Mucosa of rectum (tissue), 2 donors: ENCODE measurements around the gene PANK4.

ENCODE experiments used
- H3K27ac ChIP-seq, 2 donors: one replicate each; pipeline ENCODE4 v1.7.0; 2013; ENCODE audit warnings: inconsistent platforms in 2 of 2, low read depth in 2 of 2, low read length in 2 of 2
- H3K27me3 ChIP-seq, 2 donors: one replicate each; pipeline ENCODE4 v1.7.0; 2013; ENCODE audit warnings: low read length in 2 of 2; ENCODE audit not compliant: control insufficient read depth in 2 of 2, insufficient read depth in 2 of 2
- H3K36me3 ChIP-seq, 2 donors: one replicate each; pipeline ENCODE4 v1.7.0; 2013; ENCODE audit warnings: low read length in 2 of 2; ENCODE audit not compliant: control insufficient read depth in 2 of 2, insufficient read depth in 2 of 2
- H3K4me1 ChIP-seq, 2 donors: one replicate each; pipeline ENCODE4 v1.7.0; 2013; ENCODE audit warnings: low read length in 2 of 2, mild to moderate bottlenecking in 1 of 2; ENCODE audit not compliant: control insufficient read depth in 2 of 2, insufficient read depth in 2 of 2
- H3K4me3 ChIP-seq, 2 donors: one replicate each; pipeline ENCODE4 v1.7.0; 2013; ENCODE audit warnings: low read length in 2 of 2
- H3K9ac ChIP-seq, 2 donors: one replicate each; pipeline ENCODE4 v1.7.0; 2013; ENCODE audit warnings: low read length in 2 of 2, low read depth in 1 of 2, mild to moderate bottlenecking in 1 of 2
- H3K9me3 ChIP-seq, 2 donors: one replicate each; pipeline ENCODE4 v1.7.0; 2013; ENCODE audit warnings: low read length in 2 of 2; ENCODE audit not compliant: control insufficient read depth in 2 of 2
- donor health status: healthy.
- donor health status: Normal muscosa, but diverticular disease.

PANK4 gene

GRCh38 chr1:2566101-2567045 lies 40.0 kb upstream of the PANK4 start:
- peaks cover 5 to 18% of the 10 kb centered on the region in 2 donors for H3K36me3 ChIP-seq
- H3K27ac ChIP-seq, result no peak overlapping the region
- no peak overlapping the region for H3K4me3 ChIP-seq
- peak overlapping the region in 1 of 2 donors; percentile 56 for H3K9ac ChIP-seq
- no peaks in the 10 kb centered on the region for H3K9me3 ChIP-seq
- H3K4me1 ChIP-seq, result peaks cover 10 to 22% of the 10 kb centered on the region in 2 donors
- H3K27me3 ChIP-seq, result no peaks in the 10 kb centered on the region

GRCh38 chr1:2564815-2565374 lies 38.5 kb upstream of the PANK4 start:
- H3K27ac ChIP-seq, result peak overlapping the region; percentile 68 to 76
- H3K36me3 ChIP-seq, result peaks cover 15 to 29% of the 10 kb centered on the region in 2 donors
- H3K4me3 ChIP-seq, result no peak overlapping the region
- H3K9ac ChIP-seq, result peak overlapping the region in 1 of 2 donors; percentile 70
- no peaks in the 10 kb centered on the region for H3K27me3 ChIP-seq
- H3K9me3 ChIP-seq, result no peaks in the 10 kb centered on the region
- peaks cover 10 to 22% of the 10 kb centered on the region in 2 donors for H3K4me1 ChIP-seq

GRCh38 chr1:2564006-2564814 lies 37.8 kb upstream of the PANK4 start:
- Histone ChIP-seq H3K36me3 (peaks cover 19 to 35% of the 10 kb centered on the region in 2 donors), H3K27me3 (no peaks in the 10 kb centered on the region)

GRCh38 chr1:2563205-2563604 lies 36.8 kb upstream of the PANK4 start:
- no peaks in the 10 kb centered on the region for H3K27me3 ChIP-seq
- peaks cover 21 to 43% of the 10 kb centered on the region in 2 donors for H3K36me3 ChIP-seq
- no peak overlapping the region for H3K4me3 ChIP-seq
- peaks cover 17 to 29% of the 10 kb centered on the region in 2 donors for H3K4me1 ChIP-seq
- no peak overlapping the region for H3K27ac ChIP-seq
- H3K9me3 ChIP-seq, result no peaks in the 10 kb centered on the region
- no peak overlapping the region for H3K9ac ChIP-seq

More at GRCh38 chr1:2564006-2564814, 37.8 kb upstream of the PANK4 start:
- Histone ChIP-seq H3K4me1 (peaks cover 10 to 22% of the 10 kb centered on the region in 2 donors), H3K27ac (peak overlapping the region; percentile 68 to 76), H3K9me3 (no peaks in the 10 kb centered on the region), H3K9ac (peak overlapping the region in 1 of 2 donors; percentile 70), H3K4me3 (no peak overlapping the region)

- Histone ChIP-seq H3K4me1 (peaks cover 25 to 39% of the 10 kb centered on the region in 2 donors), H3K9me3 (no peaks in the 10 kb centered on the region), H3K9ac (peak overlapping the region in 1 of 2 donors; percentile 27), H3K4me3 (no peak overlapping the region), H3K27me3 (no peaks in the 10 kb centered on the region), H3K36me3 (peaks cover 24 to 43% of the 10 kb centered on the region in 2 donors), H3K27ac (no peak overlapping the region)
These were observed 35.8 kb upstream of the PANK4 start for GRCh38 chr1:2561898-2562895.

GRCh38 chr1:2561446-2561845 lies 35.0 kb upstream of the PANK4 start:
- no peak overlapping the region for H3K9ac ChIP-seq
- no peak overlapping the region for H3K27ac ChIP-seq
- H3K36me3 ChIP-seq, result peaks cover 24 to 43% of the 10 kb centered on the region in 2 donors
- no peaks in the 10 kb centered on the region for H3K9me3 ChIP-seq
- H3K27me3 ChIP-seq, result no peaks in the 10 kb centered on the region
- no peak overlapping the region for H3K4me3 ChIP-seq
- peaks cover 25 to 41% of the 10 kb centered on the region in 2 donors for H3K4me1 ChIP-seq

GRCh38 chr1:2560299-2561073 lies 34.1 kb upstream of the PANK4 start:
- Histone ChIP-seq H3K36me3 (peaks cover 24 to 43% of the 10 kb centered on the region in 2 donors), H3K27me3 (no peaks in the 10 kb centered on the region), H3K4me3 (no peak overlapping the region), H3K27ac (no peak overlapping the region), H3K4me1 (peaks cover 31 to 40% of the 10 kb centered on the region in 2 donors), H3K9ac (no peak overlapping the region), H3K9me3 (no peaks in the 10 kb centered on the region)

- H3K4me1 ChIP-seq, result peaks cover 32 to 39% of the 10 kb centered on the region in 2 donors
- no peak overlapping the region for H3K27ac ChIP-seq
- H3K27me3 ChIP-seq, result no peaks in the 10 kb centered on the region
- H3K36me3 ChIP-seq, result peaks cover 24 to 43% of the 10 kb centered on the region in 2 donors
- H3K9ac ChIP-seq, result no peak overlapping the region
- H3K9me3 ChIP-seq, result no peaks in the 10 kb centered on the region
- H3K4me3 ChIP-seq, result no peak overlapping the region
These were observed 33.3 kb upstream of the PANK4 start for GRCh38 chr1:2559509-2560298.
